Left ventricle myocardium inferior (tissue), 1 donor: ENCODE measurements around the gene TMEM17. TPM values are rescaled to one million over a fixed set of nuclear protein-coding genes. Genes with fewer than 3 reads are reported as not detected.

ENCODE experiments used
- DNase-seq: peaks from one replicate; pipeline ENCODE4 v3.0.0-alpha.2; 2020
- H3K27ac ChIP-seq: fragments of 200-600 bp; replicated peaks from 2 replicates; pipeline ENCODE4 v1.8.0; 2021
- H3K27me3 ChIP-seq: fragments of 200-600 bp; 2 replicates; pipeline ENCODE4 v1.8.0; 2021; ENCODE audit warnings: low read depth
- H3K36me3 ChIP-seq: fragments of 200-600 bp; 2 replicates; pipeline ENCODE4 v1.8.0; 2021
- H3K4me1 ChIP-seq: fragments of 200-600 bp; 2 replicates; pipeline ENCODE4 v1.8.0; 2021
- H3K4me3 ChIP-seq: fragments of 200-600 bp; 2 replicates; pipeline ENCODE4 v1.8.0; 2021; ENCODE audit warnings: mild to moderate bottlenecking, moderate library complexity
- H3K9me3 ChIP-seq: fragments of 200-600 bp; replicated peaks from 2 replicates; pipeline ENCODE4 v1.8.0; 2021
- intact Hi-C: fragments of 100-400 bp; cut with micrococcal nuclease; formaldehyde crosslinking; loops from one replicate; pipeline ENCODE4 v1.11.0; 2022
- long read RNA-seq: library from polyadenylated mRNA; unstranded; transcript quantifications from one replicate; pipeline ENCODE4 v2.0.0, GENCODE V29; 2021
- total RNA-seq: library from RNA; stranded (reverse); fragmentation: NEBNext Ultra II Directional; extraction: Animal tissue kit (Norgen Biotek cat#: 25700); gene quantifications from one replicate; pipeline ENCODE4 v1.2.1, GENCODE V29; 2021
- TF ChIP-seq, protein P1 (sequence below): fragments of 200-600 bp; IDR thresholded peaks from 2 replicates; pipeline ENCODE4 v1.8.0; 2021; ENCODE audit warnings: antibody characterized with exemption, mild to moderate bottlenecking, borderline replicate concordance
- donor health status: DM: no; HTN: yes; CAD: no; lungs with severe emphysema.

TMEM17 gene, protein sequence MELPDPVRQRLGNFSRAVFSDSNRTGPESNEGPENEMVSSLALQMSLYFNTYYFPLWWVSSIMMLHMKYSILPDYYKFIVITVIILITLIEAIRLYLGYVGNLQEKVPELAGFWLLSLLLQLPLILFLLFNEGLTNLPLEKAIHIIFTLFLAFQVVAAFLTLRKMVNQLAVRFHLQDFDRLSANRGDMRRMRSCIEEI
- total RNA-seq, result 2.2 TPM
- long read RNA-seq, partial matches to known transcripts, result 0 of 4 reads
- long read RNA-seq, other reads (novel, unspliced or antisense), result 0 of 4 reads

DNA sequence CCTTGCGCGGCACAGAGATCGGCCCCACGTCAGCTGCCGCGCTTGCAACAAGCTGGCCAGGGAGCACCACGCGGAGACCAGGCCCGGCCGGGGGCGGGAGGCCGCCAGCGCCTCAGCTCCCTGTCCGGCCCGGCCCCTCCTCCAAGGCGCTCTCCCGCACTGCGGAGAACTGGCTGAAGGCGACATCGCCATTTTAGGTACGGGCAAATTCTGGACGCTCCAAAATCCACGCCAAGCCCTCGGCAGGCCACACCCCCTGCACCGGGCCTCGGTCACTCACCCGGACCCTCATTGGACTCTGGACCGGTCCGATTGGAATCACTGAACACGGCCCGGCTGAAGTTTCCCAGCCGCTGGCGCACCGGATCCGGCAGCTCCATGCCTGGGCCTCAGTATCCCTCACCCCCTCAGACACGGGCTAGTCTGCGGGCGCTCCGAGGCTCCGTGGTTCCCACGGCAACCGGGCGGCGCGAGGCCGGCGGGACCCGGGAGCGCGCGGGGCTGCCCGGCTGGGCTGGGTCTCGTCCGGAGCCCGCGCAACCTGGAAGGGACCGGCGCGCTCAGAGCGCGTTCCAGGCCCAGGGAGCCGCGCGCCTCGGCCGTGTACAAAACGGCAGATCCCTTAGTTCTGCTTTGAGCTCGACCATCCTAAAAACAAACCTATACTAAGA, at the start of gene TMEM17:
TMEM17 (minus strand) TSS at position 446 of the 671 bp plus-strand sequence; CDS start at position 380, 66 bp downstream.
- intact Hi-C loops, result no loop called here
- Histone ChIP-seq H3K9me3 (no peaks in the 10 kb centered on the region), H3K27ac (peak within 1 kb of the TSS; percentile 92), H3K4me3 (peak within 1 kb of the TSS; percentile 75), H3K27me3 (no peaks in the 10 kb centered on the region), H3K4me1 (peaks cover 15% of the 10 kb centered on the region), H3K36me3 (no peaks in the 10 kb centered on the region)
- peak; percentile 94 for DNase-seq
- TF ChIP-seq, protein P1, sequence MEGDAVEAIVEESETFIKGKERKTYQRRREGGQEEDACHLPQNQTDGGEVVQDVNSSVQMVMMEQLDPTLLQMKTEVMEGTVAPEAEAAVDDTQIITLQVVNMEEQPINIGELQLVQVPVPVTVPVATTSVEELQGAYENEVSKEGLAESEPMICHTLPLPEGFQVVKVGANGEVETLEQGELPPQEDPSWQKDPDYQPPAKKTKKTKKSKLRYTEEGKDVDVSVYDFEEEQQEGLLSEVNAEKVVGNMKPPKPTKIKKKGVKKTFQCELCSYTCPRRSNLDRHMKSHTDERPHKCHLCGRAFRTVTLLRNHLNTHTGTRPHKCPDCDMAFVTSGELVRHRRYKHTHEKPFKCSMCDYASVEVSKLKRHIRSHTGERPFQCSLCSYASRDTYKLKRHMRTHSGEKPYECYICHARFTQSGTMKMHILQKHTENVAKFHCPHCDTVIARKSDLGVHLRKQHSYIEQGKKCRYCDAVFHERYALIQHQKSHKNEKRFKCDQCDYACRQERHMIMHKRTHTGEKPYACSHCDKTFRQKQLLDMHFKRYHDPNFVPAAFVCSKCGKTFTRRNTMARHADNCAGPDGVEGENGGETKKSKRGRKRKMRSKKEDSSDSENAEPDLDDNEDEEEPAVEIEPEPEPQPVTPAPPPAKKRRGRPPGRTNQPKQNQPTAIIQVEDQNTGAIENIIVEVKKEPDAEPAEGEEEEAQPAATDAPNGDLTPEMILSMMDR, result no peak

DNA sequence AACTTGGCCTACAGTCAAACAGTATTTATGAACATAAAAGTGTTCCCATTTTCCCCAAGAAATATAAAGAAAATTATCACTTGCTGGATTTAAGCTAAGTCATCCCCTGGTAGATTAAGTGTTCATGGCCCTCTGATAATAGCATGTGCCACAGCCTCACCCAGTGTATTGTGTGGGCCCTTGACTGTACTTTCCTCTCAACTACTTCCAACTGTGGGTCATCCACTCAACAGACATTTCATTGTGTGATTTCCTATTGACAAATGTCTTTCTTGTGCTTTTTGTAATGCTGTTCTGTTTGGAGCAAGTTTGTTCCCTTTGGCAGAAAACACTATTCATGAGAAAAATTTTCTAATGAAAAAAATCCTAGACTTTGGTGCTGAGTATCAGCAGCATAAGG, 48.4 kb upstream of the TMEM17 start:
- Histone ChIP-seq H3K9me3 (no peaks in the 10 kb centered on the region), H3K27ac (no peak overlapping the region), H3K27me3 (no peaks in the 10 kb centered on the region), H3K36me3 (no peaks in the 10 kb centered on the region), H3K4me3 (no peak overlapping the region), H3K4me1 (no peaks in the 10 kb centered on the region)
- TF ChIP-seq, protein P1, result no peak
- intact Hi-C loops, result no loop called here
- DNase-seq, result no peak

DNA sequence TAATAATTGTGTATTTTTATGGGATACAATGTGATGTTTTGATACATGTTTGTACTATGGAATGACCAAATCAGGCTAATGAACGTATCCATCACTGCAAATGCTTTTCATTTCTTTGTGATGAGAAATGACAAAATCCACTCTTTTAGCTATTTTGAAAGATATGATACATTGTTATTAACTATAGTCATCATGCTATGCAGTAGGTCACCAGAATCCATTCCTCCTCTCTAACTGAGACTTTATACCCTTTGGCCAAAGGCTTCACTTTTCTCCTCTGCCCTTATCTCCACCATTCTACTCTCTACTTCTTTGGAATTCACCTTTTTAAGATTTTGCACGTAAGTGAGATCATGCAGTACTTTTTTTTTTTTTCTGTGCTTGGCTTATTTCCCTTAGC, 44.5 kb upstream of the TMEM17 start:
- Histone ChIP-seq H3K36me3 (no peaks in the 10 kb centered on the region), H3K4me1 (no peaks in the 10 kb centered on the region), H3K27me3 (no peaks in the 10 kb centered on the region), H3K27ac (no peak overlapping the region), H3K4me3 (no peak overlapping the region), H3K9me3 (no peaks in the 10 kb centered on the region)
- TF ChIP-seq, protein P1, result no peak
- intact Hi-C loops, result no loop called here
- DNase-seq, result no peak

DNA sequence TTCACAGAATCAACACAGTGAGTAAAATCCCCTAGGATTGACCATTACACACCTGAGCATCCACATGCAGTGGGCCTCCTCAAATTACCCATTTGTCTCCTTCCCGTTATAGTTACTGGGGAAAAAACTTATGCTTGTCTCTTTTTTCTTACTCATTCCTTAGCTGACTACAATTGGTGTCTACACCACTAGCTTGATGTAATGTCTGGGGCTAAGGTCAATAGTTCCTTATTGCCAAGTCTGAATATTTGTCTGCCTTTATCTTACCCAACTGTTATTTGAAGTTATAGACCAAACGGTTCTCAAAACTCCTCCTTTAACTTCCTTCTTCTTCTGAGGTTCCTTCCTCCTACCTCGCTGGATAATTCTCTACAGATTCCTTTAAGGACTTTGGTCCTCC, 41.9 kb upstream of the TMEM17 start:
- H3K9me3 ChIP-seq, result no peaks in the 10 kb centered on the region
- H3K4me3 ChIP-seq, result no peak overlapping the region
- no peaks in the 10 kb centered on the region for H3K4me1 ChIP-seq
- DNase-seq, result no peak
- TF ChIP-seq, protein P1, result no peak
- no peaks in the 10 kb centered on the region for H3K36me3 ChIP-seq
- H3K27me3 ChIP-seq, result no peaks in the 10 kb centered on the region
- no peak overlapping the region for H3K27ac ChIP-seq
- intact Hi-C loops, result no loop called here

DNA sequence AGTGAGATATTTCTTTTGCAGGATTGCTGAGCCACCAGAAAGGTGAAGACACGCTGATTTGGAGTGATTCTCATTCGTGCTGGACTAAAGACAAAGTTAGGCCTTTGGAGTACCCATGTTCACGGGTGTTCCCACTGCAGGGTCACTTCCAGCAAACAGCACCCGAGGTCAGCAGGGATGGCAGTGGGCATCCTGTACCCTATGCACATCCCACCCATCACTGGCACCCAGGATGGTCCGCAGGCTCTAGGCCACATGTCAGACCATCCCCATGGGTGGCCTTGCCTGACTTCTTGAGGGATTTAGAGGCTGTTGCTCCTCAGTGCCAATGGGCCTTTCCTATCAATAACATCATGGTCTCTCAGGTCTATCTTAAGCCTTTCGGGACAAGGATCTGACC, 39.3 kb upstream of the TMEM17 start:
- Histone ChIP-seq H3K27me3 (no peaks in the 10 kb centered on the region), H3K9me3 (no peaks in the 10 kb centered on the region), H3K4me3 (no peak overlapping the region), H3K4me1 (no peaks in the 10 kb centered on the region), H3K36me3 (no peaks in the 10 kb centered on the region), H3K27ac (no peak overlapping the region)
- TF ChIP-seq, protein P1, result no peak
- intact Hi-C loops, result no loop called here
- no peak for DNase-seq
